HG03342 (cell line): ENCODE results near the gene R3HCC1L.
"Not testable (repeated sequence)": the region's sequence is repeated elsewhere in the genome, so short reads cannot be mapped to it uniquely, and the experiment has no call there.

ENCODE experiments used
- ATAC-seq: cut with Tn5 transposase; IDR thresholded peaks from one replicate; pipeline ENCODE4 v1.9.1; 2021; ENCODE audit warnings: mild to moderate bottlenecking, moderate library complexity; ENCODE audit not compliant: unreplicated experiment

Gene R3HCC1L

DNA sequence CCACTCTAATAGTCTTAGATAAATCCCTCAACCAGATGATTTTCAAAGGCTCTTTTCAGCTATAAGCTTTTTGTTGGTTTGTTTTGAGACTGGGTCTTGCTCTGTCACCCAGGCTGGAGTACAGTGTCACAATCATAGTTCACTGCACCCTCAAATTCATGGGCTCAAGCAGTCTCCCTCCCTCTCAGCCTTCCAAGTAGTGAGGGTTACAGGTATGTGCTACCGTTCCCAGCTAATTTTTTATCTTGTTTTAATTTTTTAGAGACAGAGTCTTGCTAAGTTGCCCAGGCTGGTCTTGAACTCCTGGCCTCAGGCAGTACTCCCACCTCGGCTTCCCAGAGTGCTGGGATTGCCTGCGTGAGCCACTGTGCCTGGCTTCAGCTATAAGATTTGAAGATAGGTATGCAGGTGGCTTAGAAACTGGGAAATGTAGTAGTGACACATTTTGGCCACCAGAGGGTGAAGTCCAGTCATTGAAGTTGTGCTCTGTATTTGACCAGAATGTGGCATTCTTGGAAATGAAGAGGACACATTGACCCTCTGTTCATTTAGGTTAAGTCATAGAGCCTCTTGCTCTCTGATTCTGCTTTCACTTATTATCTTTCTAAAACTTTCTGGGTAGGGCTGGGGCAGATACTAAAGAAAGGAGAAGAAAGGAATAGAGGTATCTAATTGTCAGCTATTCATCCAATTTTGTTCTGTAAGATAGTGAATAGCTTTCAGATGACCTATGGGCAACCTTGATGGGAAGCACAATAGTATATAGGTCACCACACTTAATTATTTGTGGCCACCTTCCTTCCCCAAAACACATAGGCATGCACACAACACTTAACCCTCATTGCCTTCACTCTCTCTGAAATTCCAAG, 36.0 kb downstream of the R3HCC1L start:
- ATAC-seq: peak; percentile 56

DNA sequence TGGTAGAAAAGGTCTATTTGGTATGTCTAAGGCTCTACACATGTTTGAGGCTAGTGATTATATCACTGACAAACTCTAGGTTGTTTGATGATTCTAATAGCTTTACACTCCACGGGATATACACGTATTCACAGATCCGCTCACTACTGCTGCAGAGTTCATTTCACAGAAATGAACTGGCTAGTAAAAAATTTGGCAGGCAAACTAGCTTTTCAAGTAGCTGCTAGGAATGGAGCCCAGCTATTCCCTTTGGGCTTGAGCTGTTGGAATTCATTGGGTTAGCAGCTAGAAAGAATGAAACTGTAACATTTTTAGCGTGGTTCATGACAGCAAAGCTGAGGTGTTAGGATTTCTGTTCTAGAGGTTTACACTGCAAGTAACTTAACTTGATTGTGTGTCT, 37.6 kb downstream of the R3HCC1L start:
- no peak for ATAC-seq

DNA sequence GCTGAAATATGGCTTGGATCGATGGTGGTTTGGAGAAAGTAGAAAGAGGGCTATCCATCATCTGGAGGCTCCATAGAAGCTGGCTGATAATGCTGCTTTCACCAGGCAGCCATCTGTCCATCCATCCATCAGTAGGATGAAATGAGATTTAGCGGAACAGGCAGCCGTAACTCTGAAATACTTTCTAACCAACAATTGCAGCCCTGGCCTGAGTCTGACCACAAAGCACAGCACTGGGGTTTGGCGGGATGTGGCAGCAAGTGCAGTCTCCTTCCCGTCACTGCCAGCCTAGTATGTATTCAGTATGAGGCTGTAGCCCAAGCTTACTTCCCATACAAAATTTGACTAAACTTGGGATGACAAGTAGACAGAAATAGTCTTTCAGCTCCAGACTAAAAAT, 38.0 kb downstream of the R3HCC1L start:
- ATAC-seq: no peak

DNA sequence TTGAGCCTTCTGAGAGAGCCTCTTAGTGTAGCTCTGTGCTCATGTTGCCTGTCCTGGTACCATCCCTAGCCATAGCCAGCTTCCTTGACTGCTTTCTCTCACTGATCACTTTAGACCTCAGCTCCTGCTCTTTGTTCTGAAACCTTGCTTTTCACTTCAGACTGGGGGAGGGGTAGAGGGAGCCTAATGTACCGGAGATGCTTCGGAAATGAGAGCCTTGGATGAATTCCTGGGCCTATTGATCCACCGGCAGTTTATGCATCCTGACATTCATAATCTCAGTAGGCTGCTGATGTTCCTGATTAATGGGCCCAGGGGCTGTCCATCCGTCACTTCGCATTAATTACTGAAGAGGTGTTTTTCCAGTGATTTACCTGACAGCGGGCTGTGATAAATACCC, 38.8 kb downstream of the R3HCC1L start:
- no peak for ATAC-seq

DNA sequence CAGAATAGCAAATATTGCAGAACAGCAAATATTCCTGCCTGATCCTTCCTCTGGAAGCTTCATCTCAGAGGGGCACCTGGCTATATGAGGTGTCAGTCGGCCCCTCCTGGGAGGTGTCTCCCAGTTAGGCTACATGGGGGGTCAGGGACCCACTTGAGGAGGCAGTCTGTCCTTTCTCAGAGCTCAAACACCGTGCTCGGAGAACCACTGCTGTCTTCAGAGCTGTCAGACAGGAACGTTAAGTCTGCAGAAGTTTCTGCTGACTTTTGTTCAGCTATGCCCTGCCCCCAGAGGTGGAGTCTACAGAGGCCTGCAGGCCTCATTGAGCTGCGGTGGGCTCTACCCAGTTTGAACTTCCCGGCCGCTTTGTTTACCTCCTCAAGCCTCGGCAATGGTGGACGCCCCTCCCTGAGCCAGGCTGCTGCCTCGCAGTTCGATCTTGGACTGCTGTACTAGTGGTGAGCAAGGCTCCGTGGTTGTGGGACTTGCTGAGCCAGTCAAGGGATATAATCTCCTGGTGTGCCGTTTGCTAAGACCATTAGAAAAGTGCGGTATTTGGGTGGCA, 48.0 kb downstream of the R3HCC1L start:
- not testable (repeated sequence) for ATAC-seq

DNA sequence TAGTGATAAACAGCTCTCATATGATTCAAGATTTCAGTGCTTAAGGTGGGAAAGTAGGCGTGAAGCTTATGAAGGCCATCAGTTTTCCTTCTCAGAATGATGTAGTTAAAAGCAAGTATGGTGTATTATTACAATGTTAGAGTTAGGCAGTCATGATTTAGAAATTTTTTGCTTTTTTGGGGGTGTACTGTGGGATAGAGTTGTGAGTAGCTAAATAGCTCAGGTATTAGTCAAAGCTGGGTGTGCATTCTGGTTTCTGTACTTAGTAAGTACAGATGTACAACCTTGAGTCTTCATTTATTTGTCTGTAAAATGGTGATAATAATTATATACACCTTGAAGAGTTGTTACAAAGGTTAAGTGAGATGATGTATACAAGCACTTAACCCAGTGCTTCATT, 52.2 kb downstream of the R3HCC1L start:
- no peak for ATAC-seq

DNA sequence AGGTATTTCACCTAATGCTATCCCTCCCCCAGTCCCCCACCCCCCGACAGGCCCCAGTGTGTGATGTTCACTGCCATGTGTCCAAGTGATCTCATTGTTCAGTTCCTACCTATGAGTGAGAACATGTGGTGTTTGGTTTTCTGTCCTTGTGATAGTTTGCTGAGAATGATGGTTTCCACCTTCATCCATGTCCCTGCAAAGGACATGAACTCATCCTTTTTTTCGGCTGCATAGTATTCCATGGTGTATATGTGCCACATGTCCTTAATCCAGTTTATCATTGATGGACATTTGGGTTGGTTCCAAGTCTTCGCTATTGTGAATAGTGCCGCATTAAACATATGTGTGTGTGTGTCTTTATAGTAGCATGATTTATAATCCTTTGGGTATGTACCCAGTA, 56.3 kb downstream of the R3HCC1L start:
- not testable (repeated sequence) for ATAC-seq

DNA sequence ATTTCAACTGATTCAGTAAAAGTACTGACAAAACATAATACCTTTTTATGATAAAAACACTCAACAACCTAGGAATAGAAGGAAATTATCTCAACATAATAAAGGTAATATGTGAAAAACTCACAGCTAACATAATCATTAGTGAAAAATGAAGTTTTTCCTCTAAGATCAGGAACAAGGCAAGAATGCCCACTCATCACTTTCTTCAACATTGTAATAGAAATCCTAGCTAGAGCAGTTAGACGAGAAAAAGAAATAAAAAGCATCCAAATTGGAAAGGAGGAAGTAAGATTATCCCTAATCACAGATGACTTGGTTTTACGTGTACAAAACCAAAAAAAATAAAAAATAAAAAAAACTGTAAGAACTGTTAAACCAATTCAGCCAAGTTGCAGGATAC, 58.6 kb downstream of the R3HCC1L start:
- no peak for ATAC-seq

DNA sequence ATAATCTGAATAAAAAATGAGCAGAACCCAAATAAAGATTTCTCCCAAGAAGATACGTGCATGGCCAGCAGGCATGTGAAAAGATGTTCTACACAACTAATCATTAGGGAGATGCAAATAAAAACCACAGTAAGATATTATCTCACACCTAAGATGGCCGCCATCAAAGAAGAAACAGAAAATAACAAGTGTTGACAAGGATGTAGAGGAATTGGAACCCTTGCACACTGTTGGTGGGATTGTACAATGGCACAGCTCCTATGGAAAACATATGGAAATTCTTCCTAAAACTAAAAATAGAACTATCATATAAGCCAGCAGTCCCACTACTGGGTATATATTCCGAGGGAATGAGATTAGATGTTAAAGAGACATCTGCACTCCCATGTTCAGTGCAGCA, 60.2 kb downstream of the R3HCC1L start:
- ATAC-seq: no peak

DNA sequence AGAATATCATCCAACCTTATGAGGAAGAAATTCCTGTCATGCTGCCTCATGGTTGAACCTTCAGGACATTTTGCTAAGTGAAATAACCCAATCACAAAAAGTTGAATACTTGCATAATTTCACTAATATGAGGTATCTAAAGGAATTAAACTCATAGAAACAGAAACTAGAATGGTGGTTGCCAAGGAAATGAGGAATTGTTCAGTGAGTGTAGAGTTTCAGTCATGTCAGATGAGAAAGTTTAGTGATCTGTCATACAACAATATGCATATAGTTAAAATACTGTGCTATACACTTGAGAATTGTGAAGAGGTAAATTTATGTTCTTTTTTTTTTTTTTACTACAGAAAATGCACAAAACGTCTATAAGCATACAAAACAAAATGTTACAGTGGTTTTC, 60.7 kb downstream of the R3HCC1L start:
- peak; percentile 58 for ATAC-seq

DNA sequence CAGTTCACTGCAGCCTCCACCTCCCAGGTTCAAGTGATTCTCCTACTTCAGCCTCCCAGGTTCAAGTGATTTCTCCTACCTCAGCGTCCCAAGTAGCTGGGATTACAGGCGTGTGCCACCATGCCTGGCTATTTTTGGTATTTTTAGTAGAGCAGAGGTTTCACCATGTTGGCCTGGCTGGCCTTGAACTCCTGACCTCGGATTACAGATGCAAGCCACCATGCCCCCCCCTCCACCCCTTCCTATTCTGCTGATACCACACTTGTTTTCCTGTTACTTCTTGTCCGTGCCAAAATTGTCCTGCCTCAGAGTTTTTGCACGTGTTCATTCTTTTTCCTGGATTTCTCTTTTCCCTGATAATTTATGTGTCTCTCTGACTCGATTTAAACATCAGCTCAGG, 62.5 kb downstream of the R3HCC1L start:
- no peak for ATAC-seq

DNA sequence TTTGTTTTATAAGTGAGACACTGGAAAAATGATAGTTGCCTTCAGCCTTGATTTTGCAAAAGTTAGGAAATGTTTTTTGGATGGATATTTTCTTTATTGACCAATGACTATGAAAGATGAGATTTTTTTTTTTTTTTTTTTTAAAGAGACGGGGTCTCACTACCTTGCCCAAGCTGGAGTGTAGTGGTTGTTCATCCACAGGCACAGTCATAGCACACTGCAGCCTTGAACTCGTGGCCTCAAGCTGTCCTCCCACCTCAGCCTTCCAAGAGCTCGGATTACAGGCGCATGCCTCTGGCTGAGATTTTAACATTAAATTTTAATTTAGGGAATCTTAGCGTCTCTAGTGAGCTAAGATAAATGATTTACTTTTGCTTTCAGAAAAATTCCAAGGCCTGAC, 67.3 kb downstream of the R3HCC1L start:
- no peak for ATAC-seq

DNA sequence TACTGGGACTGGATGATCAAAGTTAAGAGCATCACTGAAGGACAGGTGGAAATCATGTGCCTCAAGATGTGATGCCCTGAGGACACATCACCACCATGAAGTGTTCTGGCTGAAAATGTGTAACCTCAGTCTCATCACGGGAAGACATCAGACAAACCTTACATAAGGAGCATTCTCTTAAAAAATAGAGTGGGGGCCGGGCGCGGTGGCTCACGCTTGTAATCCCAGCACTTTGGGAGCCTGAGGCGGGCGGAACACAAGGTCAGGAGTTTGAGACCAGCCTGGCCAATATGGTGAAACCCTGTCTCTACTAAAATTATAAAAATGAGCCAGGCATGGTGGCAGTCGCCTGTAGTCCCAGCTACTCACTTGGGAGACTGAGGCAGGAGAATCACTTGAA, 67.9 kb downstream of the R3HCC1L start:
- ATAC-seq: no peak

DNA sequence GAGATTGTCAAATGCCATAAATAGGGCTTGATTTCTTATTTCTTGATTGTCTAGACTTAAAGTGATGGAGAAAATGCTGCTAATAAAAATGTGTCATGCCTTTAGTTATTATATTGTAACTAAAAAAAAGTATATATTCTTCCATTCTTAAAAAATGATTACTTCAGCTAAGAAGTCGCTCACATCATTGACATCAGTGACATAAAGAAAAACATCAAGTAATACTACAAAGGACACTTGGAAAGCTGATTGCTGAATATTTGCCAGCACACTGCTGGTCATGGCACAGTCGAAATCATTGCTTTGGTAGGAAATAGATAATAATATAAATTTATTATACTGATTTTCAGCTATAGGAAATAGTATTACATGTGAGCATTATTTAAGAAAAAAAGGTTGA, 70.9 kb downstream of the R3HCC1L start:
- ATAC-seq: no peak

DNA sequence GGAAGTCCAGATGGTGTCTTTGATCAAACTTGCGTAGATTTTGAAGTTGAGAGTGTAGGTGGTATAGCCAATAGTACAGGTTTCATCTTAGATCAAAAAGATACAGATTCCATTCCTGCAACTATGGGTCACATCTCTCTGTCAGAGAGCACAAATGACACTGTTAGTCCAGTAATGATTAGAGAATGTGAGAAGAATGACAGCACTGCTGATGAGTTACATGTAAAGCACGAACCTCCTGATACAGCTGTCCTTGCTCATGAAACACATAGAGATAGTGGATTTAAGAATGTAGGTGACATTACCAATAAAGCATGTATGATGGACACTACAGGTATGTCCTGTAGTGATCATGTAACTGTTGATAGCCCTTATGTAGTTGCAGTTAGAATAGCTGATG, 74.5 kb downstream of the R3HCC1L start:
- ATAC-seq: no peak

DNA sequence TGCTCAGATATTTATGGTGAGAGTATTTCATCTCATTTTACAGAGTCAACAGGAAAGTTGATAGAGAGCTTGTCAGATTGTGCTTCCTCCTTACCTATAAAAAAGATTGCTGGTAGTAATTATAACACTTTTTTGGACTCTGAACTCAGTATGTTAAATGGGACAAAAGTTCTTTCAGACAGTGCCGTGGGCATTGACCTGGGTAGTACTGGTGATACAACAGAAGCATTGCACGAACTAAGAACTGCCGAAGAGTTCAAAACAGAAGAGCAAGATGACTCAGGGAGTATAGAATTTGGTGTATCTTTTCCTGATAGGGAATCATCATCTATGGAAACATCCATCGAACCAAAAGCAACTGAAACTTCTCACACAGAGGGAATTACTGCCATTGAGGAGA, 75.0 kb downstream of the R3HCC1L start:
- no peak for ATAC-seq

DNA sequence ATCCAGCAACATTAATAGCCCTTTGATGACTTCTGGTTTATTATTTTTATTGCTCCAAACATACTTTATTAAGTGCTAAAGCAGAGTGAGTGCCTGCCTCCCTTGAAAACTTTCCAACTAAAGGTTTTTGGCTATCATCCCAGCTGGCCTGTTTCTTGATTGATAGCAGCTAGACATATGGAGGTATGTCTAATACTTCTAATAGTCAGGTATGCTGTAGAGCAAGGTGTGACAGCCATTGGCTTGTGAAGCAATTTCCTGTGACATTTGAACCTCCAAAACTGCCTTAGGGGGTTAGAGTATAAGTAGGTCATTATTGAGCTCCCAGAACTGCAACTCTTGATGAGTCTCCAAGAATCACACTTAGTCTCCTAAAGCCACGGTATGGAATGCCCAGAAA, 77.7 kb downstream of the R3HCC1L start:
- no peak for ATAC-seq

DNA sequence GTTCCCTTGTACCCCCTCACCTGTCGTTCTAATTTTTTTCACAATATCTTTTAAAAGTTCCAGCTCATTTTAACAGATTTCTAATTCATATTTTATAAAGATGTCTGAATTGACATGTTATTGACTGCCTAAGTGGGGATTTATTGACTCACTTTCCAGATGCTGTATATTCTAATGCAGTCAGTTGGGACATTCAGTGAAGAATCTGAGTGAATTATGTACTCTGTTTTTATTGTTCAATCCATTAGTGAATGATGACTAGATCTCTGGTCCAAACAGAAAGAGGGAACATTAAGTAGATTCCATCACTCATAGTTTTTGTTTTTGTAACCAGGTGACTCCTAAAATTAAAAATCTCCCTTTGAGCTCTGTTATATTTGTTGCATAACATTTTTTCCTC, 79.3 kb downstream of the R3HCC1L start:
- ATAC-seq: no peak

DNA sequence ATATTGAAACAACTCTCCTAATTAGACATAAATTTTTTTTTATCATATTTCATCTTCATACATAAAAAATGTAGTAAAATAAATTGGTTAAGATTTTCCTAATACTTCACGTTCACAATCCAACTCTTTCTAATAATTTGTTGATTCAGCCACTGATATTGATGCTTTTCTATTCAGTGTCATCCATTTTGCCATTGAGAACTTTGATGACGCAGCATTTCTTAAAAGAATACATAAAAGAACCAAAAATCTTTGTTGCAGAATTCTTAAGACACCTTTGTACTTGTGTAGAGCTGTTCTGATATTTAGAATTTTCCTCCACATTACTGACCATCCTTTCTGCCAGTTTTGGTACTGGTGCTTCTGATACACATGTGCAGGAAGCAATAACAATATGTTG, 80.9 kb downstream of the R3HCC1L start:
- no peak for ATAC-seq

DNA sequence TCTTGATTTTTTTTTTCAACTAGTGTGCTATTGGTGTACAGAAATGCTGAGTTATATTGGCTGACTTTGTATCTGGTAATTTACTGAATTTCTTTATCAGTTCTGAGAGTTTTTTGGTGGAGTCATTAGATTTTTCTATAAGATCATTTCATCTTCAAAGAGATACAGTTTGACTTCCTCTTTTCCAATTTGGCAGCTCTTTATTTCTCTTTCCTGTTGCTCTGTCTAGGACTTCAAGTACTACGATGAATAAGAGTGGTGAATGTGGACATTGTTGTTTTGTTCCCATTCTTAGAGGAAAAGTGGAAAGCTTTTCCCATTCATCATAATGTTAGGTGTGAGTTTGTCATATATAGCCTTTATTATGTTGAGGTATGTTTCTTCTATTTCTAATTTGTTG, 83.3 kb downstream of the R3HCC1L start:
- ATAC-seq: no peak

DNA sequence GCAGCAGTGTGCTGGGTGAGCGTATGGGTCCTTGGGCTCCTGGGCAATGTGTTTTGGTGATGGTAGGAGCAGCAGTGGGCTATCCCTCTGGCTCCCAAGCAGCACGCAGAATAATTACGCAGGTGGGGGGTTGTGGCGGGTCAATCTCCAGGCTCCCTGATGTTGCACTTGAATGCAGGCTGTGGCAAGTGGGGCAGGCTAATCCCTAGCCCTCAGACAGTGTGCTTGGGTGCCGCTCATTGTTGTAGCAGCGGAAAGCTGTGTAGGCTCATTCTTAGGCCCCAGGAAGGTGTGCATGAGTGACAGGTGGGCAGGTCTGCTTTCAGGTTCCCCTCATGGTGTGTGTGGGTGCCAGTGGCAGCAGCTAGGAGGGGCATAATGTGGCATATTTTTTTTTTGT, 89.4 kb downstream of the R3HCC1L start:
- no peak for ATAC-seq

DNA sequence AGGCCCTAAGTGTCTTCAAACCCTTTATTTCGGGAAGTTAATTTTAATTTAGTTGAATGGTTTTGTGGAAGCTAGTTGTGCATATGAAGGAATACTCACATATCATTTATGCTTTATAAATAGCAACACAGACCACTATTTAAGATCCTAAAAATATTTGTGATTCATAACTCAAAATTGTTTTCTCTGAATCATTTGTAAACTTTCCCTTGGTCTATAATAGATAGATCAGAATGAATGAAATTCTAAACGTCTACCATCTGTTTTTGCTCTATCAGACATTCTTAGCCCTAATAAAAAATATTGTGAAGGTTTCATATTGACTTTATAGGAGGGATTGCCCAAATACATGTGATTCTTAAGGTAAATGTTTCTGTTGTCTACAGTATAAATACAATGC, 90.1 kb downstream of the R3HCC1L start:
- no peak for ATAC-seq

DNA sequence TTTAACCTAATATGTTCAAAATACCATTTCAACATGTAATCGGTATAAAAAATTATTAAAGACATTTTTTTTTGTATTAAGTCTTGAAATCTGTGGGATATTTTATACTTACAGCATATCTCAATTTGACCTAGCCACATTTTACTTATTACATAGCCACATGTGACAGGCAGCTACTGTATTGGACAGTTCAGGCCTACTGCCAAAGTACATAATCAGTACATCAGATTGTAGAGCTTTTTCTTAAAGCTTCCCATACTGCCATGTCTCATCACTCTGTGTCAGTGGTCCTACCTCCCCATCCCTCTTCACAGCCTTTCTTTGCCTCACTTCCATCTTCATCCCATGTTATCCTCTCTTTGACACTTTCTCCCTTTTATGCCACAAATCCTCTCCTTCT, 90.5 kb downstream of the R3HCC1L start:
- no peak for ATAC-seq
